Endothelial cell (in vitro differentiated cells): ENCODE measurements around the gene KCNQ1. TPM values are rescaled to one million over a fixed set of nuclear protein-coding genes. Genes with fewer than 3 reads are reported as not detected.

Experiments
- DNase-seq: peaks from one replicate; pipeline ENCODE4 v3.0.0; 2021; ENCODE audit warnings: low spot score
- H3K27ac Mint-ChIP-seq: one replicate; pipeline ENCODE4 v1.8.0; 2021; ENCODE audit warnings: mixed read lengths, inconsistent platforms; ENCODE audit not compliant: unreplicated experiment
- H3K27me3 Mint-ChIP-seq: one replicate; pipeline ENCODE4 v1.8.0; 2021; ENCODE audit warnings: mild to moderate bottlenecking, moderate library complexity, mixed read lengths, inconsistent platforms; ENCODE audit not compliant: unreplicated experiment
- H3K36me3 Mint-ChIP-seq: one replicate; pipeline ENCODE4 v1.8.0; 2021; ENCODE audit warnings: mild to moderate bottlenecking, low read depth, mixed read lengths, inconsistent platforms; ENCODE audit not compliant: unreplicated experiment
- H3K4me1 Mint-ChIP-seq: one replicate; pipeline ENCODE4 v1.8.0; 2021; ENCODE audit warnings: mild to moderate bottlenecking, mixed read lengths, inconsistent platforms; ENCODE audit not compliant: unreplicated experiment
- H3K4me3 Mint-ChIP-seq: one replicate; pipeline ENCODE4 v1.8.0; 2021; ENCODE audit warnings: mild to moderate bottlenecking, mixed read lengths, inconsistent platforms; ENCODE audit not compliant: unreplicated experiment
- H3K9me3 Mint-ChIP-seq: one replicate; pipeline ENCODE4 v1.8.0; 2021; ENCODE audit warnings: mixed read lengths, inconsistent platforms; ENCODE audit not compliant: unreplicated experiment
- total RNA-seq: library from RNA; stranded (reverse); fragmentation: NEBNext Ultra II Directional; extraction: Animal tissue kit (Norgen Biotek cat#: 25700); gene quantifications from one replicate; pipeline ENCODE4 v1.2.1, GENCODE V29; 2021; ENCODE audit not compliant: unreplicated experiment
- TF ChIP-seq, protein P1 (sequence below): fragments of 200-600 bp; sonication (generic); IDR thresholded peaks from one replicate; pipeline ENCODE4 v1.5.0; 2021; ENCODE audit warnings: antibody characterized with exemption; ENCODE audit not compliant: unreplicated experiment

The KCNQ1 gene
- total RNA-seq, 1 donor from 2014 or later = 35.3 TPM

GRCh38 chr11:2553886-2554285 lies 109.1 kb downstream of the KCNQ1 start:
- TF ChIP-seq, protein P1, sequence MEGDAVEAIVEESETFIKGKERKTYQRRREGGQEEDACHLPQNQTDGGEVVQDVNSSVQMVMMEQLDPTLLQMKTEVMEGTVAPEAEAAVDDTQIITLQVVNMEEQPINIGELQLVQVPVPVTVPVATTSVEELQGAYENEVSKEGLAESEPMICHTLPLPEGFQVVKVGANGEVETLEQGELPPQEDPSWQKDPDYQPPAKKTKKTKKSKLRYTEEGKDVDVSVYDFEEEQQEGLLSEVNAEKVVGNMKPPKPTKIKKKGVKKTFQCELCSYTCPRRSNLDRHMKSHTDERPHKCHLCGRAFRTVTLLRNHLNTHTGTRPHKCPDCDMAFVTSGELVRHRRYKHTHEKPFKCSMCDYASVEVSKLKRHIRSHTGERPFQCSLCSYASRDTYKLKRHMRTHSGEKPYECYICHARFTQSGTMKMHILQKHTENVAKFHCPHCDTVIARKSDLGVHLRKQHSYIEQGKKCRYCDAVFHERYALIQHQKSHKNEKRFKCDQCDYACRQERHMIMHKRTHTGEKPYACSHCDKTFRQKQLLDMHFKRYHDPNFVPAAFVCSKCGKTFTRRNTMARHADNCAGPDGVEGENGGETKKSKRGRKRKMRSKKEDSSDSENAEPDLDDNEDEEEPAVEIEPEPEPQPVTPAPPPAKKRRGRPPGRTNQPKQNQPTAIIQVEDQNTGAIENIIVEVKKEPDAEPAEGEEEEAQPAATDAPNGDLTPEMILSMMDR = no peak
- Mint-ChIP-seq H3K27ac (no peak overlapping the region), H3K4me1 (no peaks in the 10 kb centered on the region), H3K36me3 (peaks cover 10% of the 10 kb centered on the region), H3K27me3 (peaks cover 2% of the 10 kb centered on the region), H3K9me3 (no peaks in the 10 kb centered on the region), H3K4me3 (no peak overlapping the region)
- DNase-seq = no peak

DNA sequence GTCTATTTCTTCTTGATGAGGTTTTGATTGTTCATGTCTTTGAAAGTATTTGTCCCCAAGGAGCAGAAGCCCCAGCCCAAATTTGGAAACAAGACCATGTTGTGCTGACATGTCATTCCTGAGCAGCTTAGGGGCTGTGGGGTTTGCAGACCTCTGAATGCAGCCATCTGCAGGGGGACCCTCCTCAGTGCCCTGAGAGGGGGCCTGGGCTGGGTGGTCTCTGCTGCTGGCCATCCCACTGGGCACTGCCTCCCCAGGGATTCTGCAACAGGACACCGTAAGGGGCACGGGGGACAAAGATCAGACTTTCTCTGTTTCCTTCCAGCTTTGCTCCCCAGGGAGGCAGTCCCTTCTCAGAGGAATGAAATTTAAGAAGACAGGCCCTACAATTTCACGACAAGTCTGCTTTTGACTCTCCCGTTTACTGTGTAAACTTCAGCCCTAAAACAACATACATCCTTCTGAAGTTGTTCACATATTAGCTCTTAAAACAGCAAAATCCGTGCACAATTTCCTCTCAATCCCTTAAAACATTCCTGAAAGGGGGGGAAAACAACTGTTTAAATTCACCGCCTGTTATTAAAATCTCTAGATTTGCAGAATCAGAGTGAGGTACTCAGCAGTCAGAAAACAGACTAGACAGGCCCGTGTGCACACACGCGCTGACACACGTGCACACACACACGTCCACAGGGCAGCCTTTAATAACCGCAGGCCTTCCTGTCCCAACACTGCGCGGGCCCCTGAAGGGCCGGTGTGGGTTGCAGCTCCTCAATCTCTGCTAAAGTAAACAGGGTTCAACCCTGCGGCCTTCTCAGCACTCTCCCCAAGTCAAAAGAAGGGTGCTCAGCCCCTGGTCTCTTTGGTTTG lies 109.8 kb downstream of the KCNQ1 start:
- Mint-ChIP-seq H3K27ac (no peak overlapping the region), H3K4me1 (no peaks in the 10 kb centered on the region), H3K9me3 (no peaks in the 10 kb centered on the region), H3K36me3 (peaks cover 10% of the 10 kb centered on the region), H3K4me3 (no peak overlapping the region), H3K27me3 (peaks cover 2% of the 10 kb centered on the region)
- no peak for DNase-seq
- TF ChIP-seq, protein P1 = no peak

DNA sequence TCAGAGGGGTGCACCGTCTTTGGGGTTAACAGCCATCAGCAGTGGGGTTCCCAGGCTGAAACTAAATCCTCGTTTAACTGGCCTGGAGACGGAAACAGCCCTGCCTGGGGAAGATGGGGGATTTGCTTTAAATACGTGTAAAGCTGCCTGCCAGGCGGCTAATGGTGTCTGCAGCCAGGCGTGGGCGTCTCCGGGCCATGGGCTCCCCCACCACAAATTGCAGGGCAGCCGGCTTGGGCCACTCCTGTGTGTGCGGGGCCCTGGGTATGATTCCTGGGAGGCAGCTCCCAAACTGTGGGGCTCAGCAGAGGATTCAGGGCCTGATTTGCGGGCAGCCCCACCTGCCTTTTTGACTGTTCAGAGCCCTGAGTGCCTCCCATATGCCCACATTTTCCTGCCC lies 110.5 kb downstream of the KCNQ1 start:
- peaks cover 2% of the 10 kb centered on the region for H3K27me3 Mint-ChIP-seq

DNA sequence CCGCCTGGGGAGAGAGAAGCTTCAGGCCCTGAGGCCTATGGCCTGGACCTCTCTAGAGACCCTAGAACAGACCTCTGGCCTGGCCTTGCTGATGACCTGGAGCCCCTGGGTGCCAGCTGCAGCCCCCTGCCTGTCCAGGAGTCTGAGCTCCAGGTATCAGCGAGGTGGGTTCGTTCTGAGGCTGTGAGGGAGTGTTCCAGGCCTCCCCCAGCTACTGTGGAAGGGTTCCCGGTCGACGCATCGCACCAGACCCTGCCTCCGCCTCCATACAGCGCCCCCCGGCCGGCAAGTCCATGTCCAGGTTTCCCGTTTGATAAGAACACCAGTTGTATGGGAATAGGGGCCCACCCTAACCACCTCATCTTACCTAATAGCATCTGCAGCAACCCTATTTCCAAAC lies 111.1 kb downstream of the KCNQ1 start:
- H3K27ac Mint-ChIP-seq = no peak overlapping the region
- no peaks in the 10 kb centered on the region for H3K4me1 Mint-ChIP-seq
- TF ChIP-seq, protein P1 = no peak
- no peak overlapping the region for H3K4me3 Mint-ChIP-seq
- no peak for DNase-seq
- H3K36me3 Mint-ChIP-seq = peaks cover 10% of the 10 kb centered on the region
- no peaks in the 10 kb centered on the region for H3K9me3 Mint-ChIP-seq
- peaks cover 2% of the 10 kb centered on the region for H3K27me3 Mint-ChIP-seq

More for the DNA sequence above, 110.5 kb downstream of the KCNQ1 start:
- H3K36me3 Mint-ChIP-seq = peaks cover 10% of the 10 kb centered on the region
- H3K9me3 Mint-ChIP-seq = no peaks in the 10 kb centered on the region
- no peak overlapping the region for H3K4me3 Mint-ChIP-seq
- H3K4me1 Mint-ChIP-seq = no peaks in the 10 kb centered on the region
- no peak for DNase-seq
- no peak overlapping the region for H3K27ac Mint-ChIP-seq
- TF ChIP-seq, protein P1 = no peak

DNA sequence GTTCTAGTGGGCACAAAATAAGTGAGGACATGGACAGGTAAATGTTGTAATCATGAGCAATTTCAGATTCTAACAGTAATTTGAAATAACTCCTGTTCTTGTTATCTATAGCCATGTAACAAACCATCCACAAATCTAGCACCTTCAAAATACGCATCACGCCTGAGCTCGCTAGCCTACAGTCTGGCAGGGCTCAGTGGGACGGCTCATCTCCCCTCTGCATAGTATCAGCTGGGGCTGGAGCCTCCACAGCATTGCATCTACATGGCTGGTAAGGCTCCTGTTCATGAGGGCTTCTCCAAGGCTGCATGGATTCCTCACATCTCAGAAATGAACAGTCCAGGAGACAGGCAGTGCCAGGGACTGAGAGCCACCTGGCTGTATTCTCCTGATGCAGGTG lies 112.6 kb downstream of the KCNQ1 start:
- peaks cover 2% of the 10 kb centered on the region for H3K27me3 Mint-ChIP-seq
- peaks cover 6% of the 10 kb centered on the region for H3K36me3 Mint-ChIP-seq
- no peak overlapping the region for H3K4me3 Mint-ChIP-seq
- H3K9me3 Mint-ChIP-seq = no peaks in the 10 kb centered on the region
- H3K27ac Mint-ChIP-seq = no peak overlapping the region
- no peaks in the 10 kb centered on the region for H3K4me1 Mint-ChIP-seq
- no peak for DNase-seq
- TF ChIP-seq, protein P1 = no peak
